ENCODE data around the gene MPP1.

Gene MPP1

DNA sequence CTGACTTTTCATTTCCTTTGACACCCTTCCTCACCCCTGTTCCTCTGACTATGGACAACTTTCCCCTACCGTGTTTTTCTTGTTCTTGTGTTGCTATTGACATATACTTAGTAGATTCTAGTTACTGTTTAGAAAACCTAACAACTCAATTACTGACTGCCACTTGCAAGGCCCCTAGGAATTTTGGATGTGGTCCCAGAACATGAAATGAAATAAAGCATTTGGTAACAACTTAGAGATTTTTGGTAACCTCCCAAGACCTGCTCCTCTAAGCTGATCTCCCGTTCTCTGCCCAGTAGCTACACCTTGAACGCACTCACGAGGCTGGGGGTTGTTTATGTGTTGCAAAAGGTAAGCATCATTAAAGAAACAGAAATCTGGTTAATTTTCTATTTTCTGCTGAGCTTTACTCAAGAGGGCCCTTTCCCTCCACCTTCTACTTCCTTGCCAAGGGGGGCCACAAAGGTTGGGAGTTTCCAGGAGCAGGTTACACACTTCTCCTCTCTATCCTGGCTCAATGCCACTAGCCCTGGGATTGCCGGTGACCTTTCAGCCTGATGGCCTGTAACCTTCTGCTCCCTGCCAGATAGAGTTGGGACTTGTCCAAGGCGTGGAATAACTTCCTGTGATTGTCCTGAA is 74.9 kb downstream of the MPP1 start:
- no peak for DNase-seq

DNA sequence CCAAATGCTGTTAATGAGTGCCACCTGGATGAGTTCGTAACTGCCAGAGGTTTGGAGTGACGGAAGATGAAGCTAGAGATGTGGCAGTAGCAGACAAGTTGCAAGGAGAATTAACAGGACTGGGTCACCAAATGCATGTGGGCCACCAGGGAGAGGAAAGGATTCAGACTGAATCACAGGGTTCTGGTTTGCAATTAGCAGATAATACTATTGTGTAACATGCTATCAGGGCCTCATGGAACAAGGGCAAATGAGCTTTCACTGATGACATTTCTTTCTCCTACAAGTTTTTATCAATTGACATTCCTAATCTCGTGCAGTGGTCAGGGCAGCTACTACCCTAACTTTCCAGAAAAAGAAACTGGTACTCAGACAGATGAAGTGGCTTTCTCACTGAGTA is 75.8 kb downstream of the MPP1 start:
- no peak for DNase-seq

Measured in CD4-positive, alpha-beta T cell treated with Interleukin-6 for 4 hours (primary cell).